ENCODE data around the gene CRTC1. TPM values are rescaled to one million over a fixed set of nuclear protein-coding genes. Genes with fewer than 3 reads are reported as not detected.

Gene CRTC1
- total RNA-seq, 1 experiment from 2014 or later: 19.0 TPM

- DNase-seq: no peak
- no peak overlapping the region for H3K9ac ChIP-seq (ENCODE audit: extremely low read depth, insufficient read length, low read length)
- WGBS (ENCODE audit: extremely low coverage, insufficient read length, low lambda C conversion rate): no CpG with 5 or more reads among the region's 19 CpGs
Observed at GRCh38 chr19:18656337-18657086, 27.0 kb upstream of the CRTC1 start.

More at GRCh38 chr19:18656337-18657086, 27.0 kb upstream of the CRTC1 start:
- H3K4me3 Mint-ChIP-seq: no peak overlapping the region
- Histone ChIP-seq H3K4me2 (ENCODE audit: insufficient read depth, insufficient read length, low read length) (no peak overlapping the region), H3K23ac (ENCODE audit: insufficient read length, low read depth, low read length) (no peak overlapping the region), H3K56ac (ENCODE audit: insufficient read length, low read depth, low read length) (no peak overlapping the region), H2BK5ac (ENCODE audit: insufficient read length, low read length) (no peak overlapping the region), H2BK20ac (ENCODE audit: low read depth, low read length, poor library complexity, severe bottlenecking) (no peak overlapping the region), H3K27ac (ENCODE audit: insufficient read length, low read depth, low read length) (no peak overlapping the region), H3K14ac (ENCODE audit: insufficient read depth, low read length) (no peak overlapping the region; the same call in 1 of the 2 replicates), H2AFZ (ENCODE audit: low read length) (no peak overlapping the region), H3K79me2 (ENCODE audit: insufficient read depth, low read length) (no peaks in the 10 kb centered on the region), H2BK120ac (ENCODE audit: low read depth, low read length, poor library complexity, severe bottlenecking) (no peak overlapping the region), H3T11ph (ENCODE audit: low read length) (no peak overlapping the region), H2AK5ac (ENCODE audit: insufficient read length, low read length) (no peak overlapping the region), H3K27me3 (ENCODE audit: insufficient read depth, low read length) (no peaks in the 10 kb centered on the region), H3K4me1 (ENCODE audit: insufficient read depth, low read length) (no peaks in the 10 kb centered on the region; the same call in 1 of the 2 replicates), H3K18ac (ENCODE audit: insufficient read length, low read depth, low read length) (no peak overlapping the region), H2BK15ac (ENCODE audit: low read depth, low read length) (no peak overlapping the region), H3K4ac (ENCODE audit: low read depth, low read length) (no peak overlapping the region), H4K20me1 (ENCODE audit: control insufficient read depth, insufficient read depth, insufficient read length) (no peaks in the 10 kb centered on the region), H3K9me3 (ENCODE audit: control insufficient read depth, low read depth, low read length) (no peaks in the 10 kb centered on the region), H3K23me2 (ENCODE audit: insufficient read length, low read depth, low read length, poor library complexity, severe bottlenecking) (no peaks in the 10 kb centered on the region), H4K5ac (ENCODE audit: insufficient read length, low read depth, low read length) (no peak overlapping the region), H2BK12ac (ENCODE audit: insufficient read length, low read depth, low read length) (no peak overlapping the region), H4K91ac (ENCODE audit: insufficient read length, low read depth, low read length) (peak overlapping the region; percentile 10), H3K79me1 (ENCODE audit: insufficient read depth, low read depth, low read length, poor library complexity, severe bottlenecking) (no peaks in the 10 kb centered on the region), H4K8ac (replicated peaks; ENCODE audit: insufficient read length, low read depth, low read length) (no peak overlapping the region)
- no peak overlapping the region for H3K27ac Mint-ChIP-seq
- no peak for TF ChIP-seq CTCF (conservative IDR thresholded peaks at IDR 0.05)
- no peaks in the 10 kb centered on the region; a peak in 1 of 5 replicates for H3K9me3 Mint-ChIP-seq
- peaks cover 4% of the 10 kb centered on the region for H3K27me3 Mint-ChIP-seq (ENCODE audit: low read depth)
- peaks cover 0 to 4% (median 2%) of the 10 kb centered on the region in 3 experiments; a peak in 2 of 7 replicates for H3K36me3 Mint-ChIP-seq (ENCODE audit: insufficient read depth in 1 of 3, low read depth in 3 of 3)
- H3K4me1 Mint-ChIP-seq: peaks cover 24 to 30% of the 10 kb centered on the region in 2 experiments

All from H9 (cell line).